Lower lobe of right lung (tissue), 2 donors: ENCODE results near the gene SLITRK3. TPM values are rescaled to one million over a fixed set of nuclear protein-coding genes. Genes with fewer than 3 reads are reported as not detected.

Experiments
- ATAC-seq, 2 donors: fragments of 200-7000 bp; cut with Tn5 transposase; one replicate each; pipeline ENCODE4 v1.9.1; 2020 to 2022; ENCODE audit warnings: mild to moderate bottlenecking in 2 of 2, moderate library complexity in 2 of 2
- DNase-seq: peaks from one replicate; pipeline ENCODE4 v3.0.0-alpha.2; 2020
- H3K27ac ChIP-seq: fragments of 200-600 bp; one replicate; pipeline ENCODE4 v1.8.0; 2022
- H3K27me3 ChIP-seq: fragments of 200-600 bp; one replicate; pipeline ENCODE4 v1.8.0; 2022; ENCODE audit warnings: low read depth
- H3K36me3 ChIP-seq: fragments of 200-600 bp; one replicate; pipeline ENCODE4 v1.8.0; 2022; ENCODE audit warnings: mild to moderate bottlenecking
- H3K4me1 ChIP-seq: fragments of 200-600 bp; one replicate; pipeline ENCODE4 v1.8.0; 2022
- H3K4me3 ChIP-seq: fragments of 200-600 bp; one replicate; pipeline ENCODE4 v1.8.0; 2022; ENCODE audit warnings: mild to moderate bottlenecking
- H3K9me3 ChIP-seq: fragments of 200-600 bp; one replicate; pipeline ENCODE4 v1.8.0; 2022
- CTCF ChIP-seq: fragments of 200-600 bp; IDR thresholded peaks from one replicate; pipeline ENCODE4 v1.8.0; 2022; ENCODE audit warnings: antibody characterized with exemption, mild to moderate bottlenecking
- intact Hi-C: fragments of 100-400 bp; cut with DNase I; formaldehyde crosslinking; loops from one replicate; pipeline ENCODE4 v1.11.0; 2022
- total RNA-seq: library from RNA; stranded (reverse); fragmentation: NEBNext Ultra II Directional; extraction: Animal tissue kit (Norgen Biotek cat#: 25700); gene quantifications from one replicate; pipeline ENCODE4 v1.2.1, GENCODE V29; 2021
- donor health status: DM: no; HTN: yes; CAD: no; lungs with severe emphysema.

The SLITRK3 gene
- total RNA-seq, 1 donor from 2014 or later: 0.65 TPM

GRCh38 chr3:165169368-165169767 is 26.8 kb downstream of the SLITRK3 start:
- no peak for TF ChIP-seq CTCF
- DNase-seq (no peak), ATAC-seq (no peak)
- H3K27me3 ChIP-seq: no peaks in the 10 kb centered on the region
- H3K4me3 ChIP-seq: no peak overlapping the region
- no peaks in the 10 kb centered on the region for H3K36me3 ChIP-seq
- no peak overlapping the region for H3K27ac ChIP-seq
- intact Hi-C loops: no loop called here
- H3K4me1 ChIP-seq: no peaks in the 10 kb centered on the region
- no peaks in the 10 kb centered on the region for H3K9me3 ChIP-seq

- Histone ChIP-seq H3K27me3 (no peaks in the 10 kb centered on the region), H3K4me3 (no peak overlapping the region), H3K36me3 (no peaks in the 10 kb centered on the region), H3K9me3 (no peaks in the 10 kb centered on the region), H3K27ac (no peak overlapping the region), H3K4me1 (no peaks in the 10 kb centered on the region)
- TF ChIP-seq CTCF: no peak
- no peak for ATAC-seq
- intact Hi-C loops: no loop called here
- DNase-seq: no peak
These were observed 33.3 kb downstream of the SLITRK3 start for GRCh38 chr3:165162883-165163282.

- Histone ChIP-seq H3K9me3 (no peaks in the 10 kb centered on the region), H3K36me3 (no peaks in the 10 kb centered on the region), H3K4me3 (no peak overlapping the region), H3K4me1 (no peaks in the 10 kb centered on the region), H3K27me3 (no peaks in the 10 kb centered on the region), H3K27ac (no peak overlapping the region)
- no peak for TF ChIP-seq CTCF
- DNase-seq: no peak
- intact Hi-C loops: no loop called here
- peak in 1 of 2 donors; percentile 44 for ATAC-seq
These were observed 36.3 kb downstream of the SLITRK3 start for GRCh38 chr3:165159760-165160421.

- Histone ChIP-seq H3K4me3 (no peak overlapping the region), H3K4me1 (no peaks in the 10 kb centered on the region), H3K9me3 (no peaks in the 10 kb centered on the region), H3K27me3 (no peaks in the 10 kb centered on the region), H3K36me3 (no peaks in the 10 kb centered on the region), H3K27ac (no peak overlapping the region)
- DNase-seq (no peak), ATAC-seq (no peak)
- no peak for TF ChIP-seq CTCF
- intact Hi-C loops: no loop called here
These were observed 38.2 kb downstream of the SLITRK3 start for GRCh38 chr3:165158011-165158410.

- Histone ChIP-seq H3K36me3 (no peaks in the 10 kb centered on the region), H3K27me3 (no peaks in the 10 kb centered on the region), H3K27ac (no peak overlapping the region), H3K4me1 (no peaks in the 10 kb centered on the region), H3K4me3 (no peak overlapping the region), H3K9me3 (no peaks in the 10 kb centered on the region)
- intact Hi-C loops: no loop called here
- DNase-seq (no peak), ATAC-seq (no peak)
- TF ChIP-seq CTCF: no peak
These were observed 39.3 kb downstream of the SLITRK3 start for GRCh38 chr3:165156757-165157420.
